HepG2 (cell line): Measurements from ENCODE around the gene MTA2. TPM values are rescaled to one million over a fixed set of nuclear protein-coding genes. Genes with fewer than 3 reads are reported as not detected.

Experiments used
- ATF2 ChIP-seq: sonication (generic); formaldehyde crosslinking; IDR thresholded peaks from 2 replicates; pipeline ENCODE4 v1.4.0; 2020; ENCODE audit warnings: missing genetic modification reagents
- CREB3 ChIP-seq: sonication (generic); formaldehyde crosslinking; IDR thresholded peaks from 2 replicates; pipeline ENCODE4 v1.5.0; 2020; ENCODE audit warnings: missing genetic modification reagents
- ELK4 ChIP-seq: sonication (generic); formaldehyde crosslinking; IDR thresholded peaks from 2 replicates; pipeline ENCODE4 v1.9.0; 2021; ENCODE audit warnings: missing genetic modification reagents, borderline replicate concordance
- EZH2 ChIP-seq: conservative IDR thresholded peaks from 2 replicates; pipeline ENCODE4 v1.6.1; 2012; ENCODE audit warnings: mild to moderate bottlenecking, low read depth, low read length, moderate library complexity
- HMG20B ChIP-seq: conservative IDR thresholded peaks from 2 replicates; pipeline ENCODE4 v1.6.1; 2016; ENCODE audit warnings: missing genetic modification reagents, missing compliant biosample characterization
- MATR3 ChIP-seq: sonication (generic); formaldehyde crosslinking; IDR thresholded peaks from 2 replicates; pipeline ENCODE4 v1.4.0; 2020; ENCODE audit warnings: missing genetic modification reagents
- MEF2D ChIP-seq: sonication (generic); formaldehyde crosslinking; IDR thresholded peaks from 2 replicates; pipeline ENCODE4 v1.5.1; 2020; ENCODE audit warnings: mild to moderate bottlenecking, missing genetic modification reagents
- POLR2AphosphoS2 ChIP-seq: IDR thresholded peaks from 2 replicates; pipeline ENCODE4 v1.6.1; 2011; ENCODE audit warnings: low read depth, low read length, improper control_type of control experiment
- RAD51 ChIP-seq: fragments of 450-650 bp; IDR thresholded peaks from 2 replicates; pipeline ENCODE4 v1.6.1; 2016; ENCODE audit warnings: borderline replicate concordance
- RERE ChIP-seq: IDR thresholded peaks from 2 replicates; pipeline ENCODE4 v1.6.1; 2016; ENCODE audit warnings: low read depth, missing genetic modification reagents, missing compliant biosample characterization
- TSC22D2 ChIP-seq: sonication (generic); formaldehyde crosslinking; IDR thresholded peaks from 2 replicates; pipeline ENCODE4 v1.5.1; 2020; ENCODE audit warnings: missing genetic modification reagents, mild to moderate bottlenecking, borderline replicate concordance
- ZBTB21 ChIP-seq: sonication (generic); formaldehyde crosslinking; IDR thresholded peaks from 2 replicates; pipeline ENCODE4 v1.4.0; 2020; ENCODE audit warnings: missing genetic modification reagents
- ZEB1 ChIP-seq: IDR thresholded peaks from 2 replicates; pipeline ENCODE4 v1.6.1; 2012; ENCODE audit warnings: mild to moderate bottlenecking, low read depth, inconsistent platforms; ENCODE audit not compliant: insufficient replicate concordance
- ZFP36 ChIP-seq: fragments of 150-350 bp; IDR thresholded peaks from 2 replicates; pipeline ENCODE4 v1.6.1; 2018; ENCODE audit warnings: borderline replicate concordance, low read length, low read depth; ENCODE audit not compliant: partially characterized antibody
- ZNF17 ChIP-seq: sonication (generic); formaldehyde crosslinking; IDR thresholded peaks from 2 replicates; pipeline ENCODE4 v1.5.0; 2020; ENCODE audit warnings: mild to moderate bottlenecking, missing genetic modification reagents
- ZNF350 ChIP-seq: sonication (generic); formaldehyde crosslinking; IDR thresholded peaks from 2 replicates; pipeline ENCODE4 v1.4.0; 2020; ENCODE audit warnings: mild to moderate bottlenecking, low read depth, missing genetic modification reagents, borderline replicate concordance
- ZNF563 ChIP-seq: sonication (generic); formaldehyde crosslinking; IDR thresholded peaks from 2 replicates; pipeline ENCODE4 v1.8.0; 2022; ENCODE audit warnings: mild to moderate bottlenecking, moderate library complexity, missing genetic modification reagents
- ZNF569 ChIP-seq: sonication (generic); formaldehyde crosslinking; IDR thresholded peaks from 2 replicates; pipeline ENCODE4 v1.5.0; 2020; ENCODE audit warnings: mild to moderate bottlenecking, missing genetic modification reagents, moderate library complexity, borderline replicate concordance
- polyA plus RNA-seq, 8 experiments: library from polyadenylated mRNA; depleted of rRNA in 3 of 8; stranded (reverse) in 7 of 8; unstranded in 1 of 8; fragments of >200 nt; fragmentation: Illumina TruSeq in 4 of 8; extraction: Trizol in 4 of 8; gene quantifications; 2 replicates each; pipeline versions ENCODE4 v1.2.1 to v1.2.3, GENCODE V29; 2011 to 2016; ENCODE audit warnings: low read depth in 4 of 8, missing spikeins in 1 of 8, mixed read lengths in 1 of 8; ENCODE audit not compliant: insufficient read depth in 1 of 8
- total RNA-seq, 5 experiments: library from RNA; depleted of rRNA; stranded (reverse); fragments of >200 nt; fragmentation: Illumina TruSeq; extraction: Trizol; gene quantifications; 2 replicates each; pipeline ENCODE4 v1.2.3, GENCODE V29; 2016; ENCODE audit warnings: low read depth in 1 of 5

The MTA2 gene
- total and polyA plus RNA-seq, 2 of the 13 experiments (the other 11 are each of a cell fraction or from before 2014, with no cell fraction given): 14.0 to 70.0 TPM

- TF ChIP-seq RERE (CRISPR knock-in tag): no peak
- no peak for TF ChIP-seq EZH2
- peak; percentile 41 for TF ChIP-seq ZNF350 (CRISPR knock-in tag)
- no peak for TF ChIP-seq RAD51
- TF ChIP-seq ZNF563 (CRISPR knock-in tag): peak; percentile 89
- no peak for TF ChIP-seq ZNF569 (CRISPR knock-in tag)
- TF ChIP-seq HMG20B (CRISPR knock-in tag): no peak
- TF ChIP-seq MEF2D (CRISPR knock-in tag): no peak; the same call in 1 of the 2 replicates
- peak; percentile 19; the same call in 1 of the 2 replicates for TF ChIP-seq ATF2 (CRISPR knock-in tag)
- no peak for TF ChIP-seq ZEB1
- no peak for TF ChIP-seq ZNF17 (CRISPR knock-in tag)
- no peak for TF ChIP-seq TSC22D2
- no peak for TF ChIP-seq ELK4 (CRISPR knock-in tag)
- no peak for TF ChIP-seq ZBTB21
- no peak for TF ChIP-seq ZFP36
- no peak for TF ChIP-seq MATR3 (CRISPR knock-in tag)
- TF ChIP-seq CREB3 (CRISPR knock-in tag): no peak
- 0 out of 2 replicates have a peak, but pooled peaks have one; percentile 54 for TF ChIP-seq POLR2AphosphoS2
Observed at GRCh38 chr11:62645946-62646824, 44.5 kb upstream of the MTA2 start, which contains the start of gene GANAB (continued).
